Esophagus (tissue), 2 donors: ENCODE results near the gene TFEB. TPM values are rescaled to one million over a fixed set of nuclear protein-coding genes. Genes with fewer than 3 reads are reported as not detected.

ENCODE experiments used
- H3K27ac ChIP-seq, 2 donors: one replicate each; pipeline ENCODE4 v1.5.1; 2013; ENCODE audit warnings: low read depth in 2 of 2, mild to moderate bottlenecking in 2 of 2, inconsistent platforms in 1 of 2, low read length in 1 of 2, moderate library complexity in 1 of 2
- H3K27me3 ChIP-seq, 2 donors: one replicate each; pipeline ENCODE4 v1.6.1; 2013; ENCODE audit warnings: low read length in 2 of 2, control low read depth in 1 of 2, mild to moderate bottlenecking in 1 of 2; ENCODE audit not compliant: insufficient read depth in 2 of 2, control insufficient read depth in 1 of 2
- H3K36me3 ChIP-seq, 2 donors: one replicate each; pipeline ENCODE4 v1.6.1; 2013; ENCODE audit warnings: low read length in 1 of 2; ENCODE audit not compliant: control insufficient read depth in 2 of 2, insufficient read depth in 2 of 2
- H3K4me1 ChIP-seq, 2 donors: one replicate each; pipeline ENCODE4 v1.6.1; 2013; ENCODE audit warnings: low read length in 1 of 2; ENCODE audit not compliant: control insufficient read depth in 2 of 2, insufficient read depth in 2 of 2
- H3K4me3 ChIP-seq, 2 donors: one replicate each; pipeline ENCODE4 v1.5.1; 2013; ENCODE audit warnings: low read length in 2 of 2, mild to moderate bottlenecking in 2 of 2, low read depth in 1 of 2, moderate library complexity in 1 of 2
- H3K9me3 ChIP-seq, 2 donors: one replicate each; pipeline ENCODE4 v1.6.1; 2013; ENCODE audit warnings: mild to moderate bottlenecking in 2 of 2, low read depth in 1 of 2, low read length in 1 of 2, moderate library complexity in 1 of 2; ENCODE audit not compliant: control insufficient read depth in 2 of 2, insufficient read depth in 1 of 2
- WGBS, 2 donors: extraction: QIAGEN DNeasy Blood & Tissue Kit; methylation state at CpG; one replicate each; pipeline ENCODE4 v1.1.7; 2013; 5-methylcytosine and 5-hydroxymethylcytosine counted together
- polyA plus RNA-seq, 2 donors: library from polyadenylated mRNA; stranded (reverse); fragments of 200-250 nt; gene quantifications; one replicate each; pipeline ENCODE4 v1.2.3, GENCODE V29; 2013
- donor health status: healthy with polysubstance abuse.
- donor health status: Bipolar disorder and iron deficiency.

Gene TFEB
- polyA plus RNA-seq, 2 donors: 8.9 to 15.0 TPM

- Histone ChIP-seq H3K27ac (no peak overlapping the region), H3K4me1 (peaks cover 0 to 4% of the 10 kb centered on the region in 2 donors), H3K9me3 (no peaks in the 10 kb centered on the region), H3K36me3 (peaks cover 0 to 20% of the 10 kb centered on the region in 2 donors), H3K4me3 (no peak overlapping the region), H3K27me3 (no peaks in the 10 kb centered on the region)
- 88 to 91% methylated on average over 2 of the region's 2 CpGs for WGBS, 2 donors
Measured at GRCh38 chr6:41650120-41650519, 85.3 kb downstream of the TFEB start.

GRCh38 chr6:41649596-41649995 lies 85.8 kb downstream of the TFEB start:
- WGBS, 2 donors: 72% methylated on average over 10 of the region's 10 CpGs
- Histone ChIP-seq H3K9me3 (no peaks in the 10 kb centered on the region), H3K27ac (no peak overlapping the region), H3K4me1 (peaks cover 0 to 4% of the 10 kb centered on the region in 2 donors), H3K36me3 (peaks cover 0 to 20% of the 10 kb centered on the region in 2 donors), H3K4me3 (no peak overlapping the region), H3K27me3 (no peaks in the 10 kb centered on the region)

GRCh38 chr6:41648921-41649320 lies 86.5 kb downstream of the TFEB start:
- Histone ChIP-seq H3K4me3 (no peak overlapping the region), H3K27me3 (no peaks in the 10 kb centered on the region), H3K36me3 (peaks cover 0 to 20% of the 10 kb centered on the region in 2 donors), H3K9me3 (no peaks in the 10 kb centered on the region), H3K27ac (no peak overlapping the region), H3K4me1 (peaks cover 0 to 6% of the 10 kb centered on the region in 2 donors)
- 67 to 68% methylated on average over 5 of the region's 5 CpGs for WGBS, 2 donors

GRCh38 chr6:41648070-41648585 lies 87.3 kb downstream of the TFEB start:
- H3K36me3 ChIP-seq: peaks cover 0 to 16% of the 10 kb centered on the region in 2 donors
- WGBS, 2 donors: 82 to 88% methylated on average over 7 of the region's 7 CpGs
- peaks cover 0 to 11% of the 10 kb centered on the region in 2 donors for H3K4me1 ChIP-seq

GRCh38 chr6:41647061-41647511 lies 88.3 kb downstream of the TFEB start:
- peaks cover 0 to 11% of the 10 kb centered on the region in 2 donors for H3K4me1 ChIP-seq
- WGBS, 2 donors: 80 to 87% methylated on average over 9 of the region's 9 CpGs

More at GRCh38 chr6:41648070-41648585, 87.3 kb downstream of the TFEB start:
- no peak overlapping the region for H3K27ac ChIP-seq
- H3K9me3 ChIP-seq: no peaks in the 10 kb centered on the region
- H3K4me3 ChIP-seq: no peak overlapping the region
- no peaks in the 10 kb centered on the region for H3K27me3 ChIP-seq

GRCh38 chr6:41646026-41646795 lies 89.2 kb downstream of the TFEB start:
- no peaks in the 10 kb centered on the region for H3K27me3 ChIP-seq
- no peaks in the 10 kb centered on the region for H3K9me3 ChIP-seq
- no peak overlapping the region for H3K27ac ChIP-seq
- WGBS, 2 donors: 89 to 91% methylated on average over 14 of the region's 14 CpGs
- H3K4me1 ChIP-seq: peaks cover 0 to 11% of the 10 kb centered on the region in 2 donors
- no peak overlapping the region for H3K4me3 ChIP-seq
- peaks cover 0 to 9% of the 10 kb centered on the region in 2 donors for H3K36me3 ChIP-seq

More at GRCh38 chr6:41647061-41647511, 88.3 kb downstream of the TFEB start:
- Histone ChIP-seq H3K4me3 (no peak overlapping the region), H3K36me3 (peaks cover 0 to 14% of the 10 kb centered on the region in 2 donors), H3K9me3 (no peaks in the 10 kb centered on the region), H3K27ac (no peak overlapping the region), H3K27me3 (no peaks in the 10 kb centered on the region)

DNA sequence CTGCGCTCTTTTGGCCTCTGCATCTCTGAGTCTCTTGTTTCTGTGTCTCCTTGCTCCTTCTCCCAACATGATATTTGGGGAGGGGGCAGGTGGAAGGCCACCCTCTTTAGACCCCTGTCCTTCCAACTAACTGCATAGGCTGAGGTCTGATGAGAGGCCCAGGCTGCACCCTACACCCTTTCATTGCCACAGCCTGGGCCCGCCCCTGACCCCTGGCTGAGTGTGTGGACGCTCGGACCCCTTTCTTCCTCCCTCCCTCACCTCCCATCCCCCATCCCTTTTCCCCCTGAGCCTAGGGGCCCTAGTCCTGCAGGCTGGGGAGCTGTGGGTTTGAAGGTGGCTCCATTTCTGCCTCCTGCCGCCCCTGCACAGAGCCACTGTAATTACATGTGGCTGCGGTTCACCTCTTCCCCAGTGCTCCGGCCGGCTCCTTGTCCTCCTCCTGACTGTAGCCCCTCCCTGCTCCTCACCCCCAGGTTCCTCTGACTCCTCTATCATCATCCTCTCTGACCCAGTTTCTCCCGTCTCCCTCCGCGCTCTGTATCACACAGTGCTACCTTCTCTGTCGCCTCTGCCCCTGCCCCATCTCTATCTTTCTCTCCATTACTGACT lies 90.3 kb downstream of the TFEB start:
- Histone ChIP-seq H3K4me3 (no peak overlapping the region), H3K9me3 (no peaks in the 10 kb centered on the region), H3K36me3 (peaks cover 0 to 9% of the 10 kb centered on the region in 2 donors), H3K27ac (no peak overlapping the region), H3K27me3 (no peaks in the 10 kb centered on the region), H3K4me1 (peaks cover 0 to 11% of the 10 kb centered on the region in 2 donors)
- WGBS, 2 donors: 83 to 87% methylated on average over 12 of the region's 12 CpGs

DNA sequence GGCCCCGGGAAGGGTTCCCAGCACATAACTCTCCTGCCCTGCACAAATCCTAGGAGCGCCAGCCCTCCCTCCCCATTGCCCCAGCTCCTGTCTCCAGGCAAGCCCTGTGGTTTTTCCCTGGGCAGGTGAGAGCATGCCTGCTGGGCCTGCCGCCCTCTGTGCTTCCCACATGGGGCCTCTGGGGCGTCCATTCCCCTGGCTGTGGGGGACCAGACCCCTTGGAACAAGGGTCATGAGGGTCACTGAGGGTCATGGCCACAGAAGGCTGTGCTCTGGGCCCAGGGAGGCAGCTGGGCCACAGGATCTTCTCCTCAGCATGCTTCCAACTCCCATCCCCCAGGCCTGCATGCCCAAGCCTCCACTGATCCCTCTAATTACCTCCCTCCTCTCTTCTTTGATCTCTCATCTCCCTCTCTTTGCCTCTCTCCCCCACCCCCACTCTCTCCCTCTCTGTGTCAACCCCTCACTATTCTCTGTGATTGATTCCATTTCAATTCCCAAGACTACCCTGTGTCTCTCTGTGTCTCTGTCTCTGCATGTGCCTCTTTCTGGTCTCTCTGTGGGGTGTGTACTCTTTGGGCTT lies 91.0 kb downstream of the TFEB start:
- no peaks in the 10 kb centered on the region for H3K27me3 ChIP-seq
- peaks cover 0 to 9% of the 10 kb centered on the region in 2 donors for H3K36me3 ChIP-seq

GRCh38 chr6:41643899-41644269 lies 91.5 kb downstream of the TFEB start:
- Histone ChIP-seq H3K36me3 (peaks cover 0 to 5% of the 10 kb centered on the region in 2 donors), H3K27ac (no peak overlapping the region), H3K27me3 (no peaks in the 10 kb centered on the region), H3K4me3 (no peak overlapping the region), H3K4me1 (peaks cover 0 to 11% of the 10 kb centered on the region in 2 donors), H3K9me3 (no peaks in the 10 kb centered on the region)
- 64 to 73% methylated on average over 4 of the region's 4 CpGs for WGBS, 2 donors

More for the DNA sequence above, 91.0 kb downstream of the TFEB start:
- no peak overlapping the region for H3K4me3 ChIP-seq
- WGBS, 2 donors: 47 to 74% methylated on average over 4 of the region's 4 CpGs
- no peak overlapping the region for H3K27ac ChIP-seq
- H3K9me3 ChIP-seq: no peaks in the 10 kb centered on the region
- peaks cover 0 to 11% of the 10 kb centered on the region in 2 donors for H3K4me1 ChIP-seq
